HG03060 (cell line): Measurements from ENCODE around the gene HIVEP2.

Experiments used
- ATAC-seq: cut with Tn5 transposase; IDR thresholded peaks from one replicate; pipeline ENCODE4 v1.9.1; 2021; ENCODE audit warnings: low read depth, moderate number of reproducible peaks; ENCODE audit not compliant: unreplicated experiment

Gene HIVEP2

GRCh38 chr6:142870787-142871415, 74.1 kb downstream of the HIVEP2 start:
- ATAC-seq = no peak

GRCh38 chr6:142868917-142869316, 76.1 kb downstream of the HIVEP2 start:
- ATAC-seq = no peak

- ATAC-seq = peak; percentile 28
Observed at GRCh38 chr6:142867988-142868812, 76.8 kb downstream of the HIVEP2 start.

- ATAC-seq = no peak
Observed at GRCh38 chr6:142867355-142867801, 77.6 kb downstream of the HIVEP2 start.

- no peak for ATAC-seq
Observed at GRCh38 chr6:142863981-142864380, 81.0 kb downstream of the HIVEP2 start.

GRCh38 chr6:142861711-142862110, 83.3 kb downstream of the HIVEP2 start:
- no peak for ATAC-seq

- ATAC-seq = no peak
Observed at GRCh38 chr6:142860498-142860897, 84.5 kb downstream of the HIVEP2 start.

GRCh38 chr6:142857796-142858555, 87.0 kb downstream of the HIVEP2 start:
- no peak for ATAC-seq

GRCh38 chr6:142857233-142857761, 87.7 kb downstream of the HIVEP2 start:
- ATAC-seq = peak; percentile 12

GRCh38 chr6:142856624-142857232, 88.2 kb downstream of the HIVEP2 start:
- ATAC-seq = peak; percentile 50

GRCh38 chr6:142855893-142856623, 88.9 kb downstream of the HIVEP2 start:
- ATAC-seq = peak; percentile 22

GRCh38 chr6:142854589-142855488, 90.1 kb downstream of the HIVEP2 start:
- no peak for ATAC-seq

GRCh38 chr6:142853244-142854180, 91.5 kb downstream of the HIVEP2 start:
- no peak for ATAC-seq

GRCh38 chr6:142851601-142852000, 93.4 kb downstream of the HIVEP2 start:
- no peak for ATAC-seq

- ATAC-seq = peak; percentile 34
Observed at GRCh38 chr6:142850679-142851423, 94.1 kb downstream of the HIVEP2 start.

- no peak for ATAC-seq
Observed at GRCh38 chr6:142848976-142849375, 96.0 kb downstream of the HIVEP2 start.

GRCh38 chr6:142848156-142848555, 96.8 kb downstream of the HIVEP2 start:
- ATAC-seq = no peak
